ENCODE measurements around the gene ITGA1.

DNA sequence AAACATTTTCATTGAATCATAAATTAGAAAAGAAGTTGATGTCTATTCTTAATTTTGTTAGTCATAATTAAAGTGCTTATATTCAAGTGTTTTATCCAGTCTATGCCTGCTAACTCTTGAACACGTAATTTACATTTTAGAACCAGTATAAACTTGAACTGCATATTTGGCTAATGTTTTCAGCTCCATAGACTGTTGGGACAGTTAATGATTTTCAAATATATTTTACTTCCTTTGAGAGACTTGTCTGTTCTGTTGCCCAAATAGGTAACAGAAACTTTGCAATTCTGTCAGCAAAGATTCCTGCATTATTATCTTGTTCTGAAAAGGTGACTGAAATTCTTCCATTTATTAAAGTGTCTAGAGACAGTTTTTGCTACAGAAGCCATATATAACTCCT, 209.3 kb downstream of the ITGA1 start:
- TF ChIP-seq, protein P1, sequence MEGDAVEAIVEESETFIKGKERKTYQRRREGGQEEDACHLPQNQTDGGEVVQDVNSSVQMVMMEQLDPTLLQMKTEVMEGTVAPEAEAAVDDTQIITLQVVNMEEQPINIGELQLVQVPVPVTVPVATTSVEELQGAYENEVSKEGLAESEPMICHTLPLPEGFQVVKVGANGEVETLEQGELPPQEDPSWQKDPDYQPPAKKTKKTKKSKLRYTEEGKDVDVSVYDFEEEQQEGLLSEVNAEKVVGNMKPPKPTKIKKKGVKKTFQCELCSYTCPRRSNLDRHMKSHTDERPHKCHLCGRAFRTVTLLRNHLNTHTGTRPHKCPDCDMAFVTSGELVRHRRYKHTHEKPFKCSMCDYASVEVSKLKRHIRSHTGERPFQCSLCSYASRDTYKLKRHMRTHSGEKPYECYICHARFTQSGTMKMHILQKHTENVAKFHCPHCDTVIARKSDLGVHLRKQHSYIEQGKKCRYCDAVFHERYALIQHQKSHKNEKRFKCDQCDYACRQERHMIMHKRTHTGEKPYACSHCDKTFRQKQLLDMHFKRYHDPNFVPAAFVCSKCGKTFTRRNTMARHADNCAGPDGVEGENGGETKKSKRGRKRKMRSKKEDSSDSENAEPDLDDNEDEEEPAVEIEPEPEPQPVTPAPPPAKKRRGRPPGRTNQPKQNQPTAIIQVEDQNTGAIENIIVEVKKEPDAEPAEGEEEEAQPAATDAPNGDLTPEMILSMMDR (IDR thresholded peaks at IDR 0.05) = no peak
- TF ChIP-seq ZFX (IDR thresholded peaks at IDR 0.05; ENCODE audit: borderline replicate concordance) = no peak
